ENCODE data around the gene MAP2K4.
"Not testable (repeated sequence)": the region's sequence is repeated elsewhere in the genome, so short reads cannot be mapped to it uniquely, and the experiment has no call there.

MAP2K4 gene

GRCh38 chr17:12020642-12021622 is at the start of gene MAP2K4:
Gene MAP2K4 (plus strand): TSS chr17:12020877. CDS start chr17:12020887, 10 bp downstream.
- H3K27ac ChIP-seq (ENCODE audit: low read depth, low read length) = peak within 1 kb of the TSS; percentile 81

GRCh38 chr17:11972741-11973140 is 47.9 kb upstream of the MAP2K4 start:
- H3K27ac ChIP-seq (ENCODE audit: low read depth, low read length); H3K4me3 ChIP-seq (ENCODE audit: low read length); H3K9ac ChIP-seq (ENCODE audit: low read length); H3K27me3 ChIP-seq (ENCODE audit: control insufficient read depth, insufficient read depth, low read length); H3K36me3 ChIP-seq (ENCODE audit: control insufficient read depth, insufficient read depth, low read length); H3K4me1 ChIP-seq (ENCODE audit: control insufficient read depth, insufficient read depth, low read length): not testable (repeated sequence)

More at GRCh38 chr17:12020642-12021622, at the start of gene MAP2K4:
- H3K27me3 ChIP-seq (ENCODE audit: control insufficient read depth, insufficient read depth, low read length) = no peaks in the 10 kb centered on the region
- peak within 1 kb of the TSS; percentile 82 for H3K4me3 ChIP-seq (ENCODE audit: low read length)
- peak within 1 kb of the TSS; percentile 38 for H3K9ac ChIP-seq (ENCODE audit: low read length)
- H3K4me1 ChIP-seq (ENCODE audit: control insufficient read depth, insufficient read depth, low read length) = peaks cover 8% of the 10 kb centered on the region
- no peaks in the 10 kb centered on the region for H3K36me3 ChIP-seq (ENCODE audit: control insufficient read depth, insufficient read depth, low read length)

DNA sequence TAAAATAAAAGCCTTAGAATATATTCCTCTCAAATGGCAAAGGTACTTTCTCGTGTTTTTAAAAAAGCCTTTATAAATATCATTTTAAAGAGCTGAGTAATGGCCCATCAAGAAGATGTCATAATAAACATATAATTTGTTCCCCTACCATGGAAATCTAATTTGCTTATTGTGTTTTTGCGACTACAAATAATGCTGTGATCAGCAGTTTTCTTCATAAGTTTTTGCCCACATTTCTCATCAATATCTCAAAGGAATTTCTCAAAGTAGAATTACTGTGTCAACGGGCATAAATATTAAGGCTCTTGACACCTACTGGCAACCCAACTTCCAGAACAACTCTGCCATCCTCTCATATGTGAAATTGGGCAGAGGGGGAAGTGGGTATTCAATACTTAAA is 40.9 kb upstream of the MAP2K4 start:
- no peak overlapping the region for H3K4me3 ChIP-seq (ENCODE audit: low read length)
- H3K27me3 ChIP-seq (ENCODE audit: control insufficient read depth, insufficient read depth, low read length) = no peaks in the 10 kb centered on the region
- no peak overlapping the region for H3K9ac ChIP-seq (ENCODE audit: low read length)
- no peak overlapping the region for H3K27ac ChIP-seq (ENCODE audit: low read depth, low read length)
- no peaks in the 10 kb centered on the region for H3K4me1 ChIP-seq (ENCODE audit: control insufficient read depth, insufficient read depth, low read length)
- H3K36me3 ChIP-seq (ENCODE audit: control insufficient read depth, insufficient read depth, low read length) = peaks cover 12% of the 10 kb centered on the region

- H3K27me3 ChIP-seq (ENCODE audit: control insufficient read depth, insufficient read depth, low read length) = no peaks in the 10 kb centered on the region
- H3K36me3 ChIP-seq (ENCODE audit: control insufficient read depth, insufficient read depth, low read length) = peaks cover 12% of the 10 kb centered on the region
- H3K4me1 ChIP-seq (ENCODE audit: control insufficient read depth, insufficient read depth, low read length) = no peaks in the 10 kb centered on the region
- H3K27ac ChIP-seq (ENCODE audit: low read depth, low read length) = no peak overlapping the region
- H3K9ac ChIP-seq (ENCODE audit: low read length) = no peak overlapping the region
- no peak overlapping the region for H3K4me3 ChIP-seq (ENCODE audit: low read length)
Observed at GRCh38 chr17:11980813-11981212, 39.9 kb upstream of the MAP2K4 start.

- Histone ChIP-seq H3K27ac (ENCODE audit: low read depth, low read length) (no peak overlapping the region), H3K9ac (ENCODE audit: low read length) (no peak overlapping the region), H3K4me3 (ENCODE audit: low read length) (no peak overlapping the region), H3K27me3 (ENCODE audit: control insufficient read depth, insufficient read depth, low read length) (no peaks in the 10 kb centered on the region), H3K4me1 (ENCODE audit: control insufficient read depth, insufficient read depth, low read length) (no peaks in the 10 kb centered on the region), H3K36me3 (ENCODE audit: control insufficient read depth, insufficient read depth, low read length) (peaks cover 12% of the 10 kb centered on the region)
Observed at GRCh38 chr17:11981862-11982261, 38.8 kb upstream of the MAP2K4 start.

GRCh38 chr17:11986179-11986941 is 34.3 kb upstream of the MAP2K4 start:
- H3K27ac ChIP-seq (ENCODE audit: low read depth, low read length) = no peak overlapping the region
- no peaks in the 10 kb centered on the region for H3K4me1 ChIP-seq (ENCODE audit: control insufficient read depth, insufficient read depth, low read length)
- H3K27me3 ChIP-seq (ENCODE audit: control insufficient read depth, insufficient read depth, low read length) = no peaks in the 10 kb centered on the region
- H3K9ac ChIP-seq (ENCODE audit: low read length) = no peak overlapping the region
- no peak overlapping the region for H3K4me3 ChIP-seq (ENCODE audit: low read length)
- peaks cover 10% of the 10 kb centered on the region for H3K36me3 ChIP-seq (ENCODE audit: control insufficient read depth, insufficient read depth, low read length)

GRCh38 chr17:11986942-11987329 is 33.7 kb upstream of the MAP2K4 start:
- H3K27me3 ChIP-seq (ENCODE audit: control insufficient read depth, insufficient read depth, low read length) = no peaks in the 10 kb centered on the region
- no peaks in the 10 kb centered on the region for H3K4me1 ChIP-seq (ENCODE audit: control insufficient read depth, insufficient read depth, low read length)
- peaks cover 10% of the 10 kb centered on the region for H3K36me3 ChIP-seq (ENCODE audit: control insufficient read depth, insufficient read depth, low read length)
- no peak overlapping the region for H3K4me3 ChIP-seq (ENCODE audit: low read length)
- H3K9ac ChIP-seq (ENCODE audit: low read length) = no peak overlapping the region
- H3K27ac ChIP-seq (ENCODE audit: low read depth, low read length) = no peak overlapping the region

DNA sequence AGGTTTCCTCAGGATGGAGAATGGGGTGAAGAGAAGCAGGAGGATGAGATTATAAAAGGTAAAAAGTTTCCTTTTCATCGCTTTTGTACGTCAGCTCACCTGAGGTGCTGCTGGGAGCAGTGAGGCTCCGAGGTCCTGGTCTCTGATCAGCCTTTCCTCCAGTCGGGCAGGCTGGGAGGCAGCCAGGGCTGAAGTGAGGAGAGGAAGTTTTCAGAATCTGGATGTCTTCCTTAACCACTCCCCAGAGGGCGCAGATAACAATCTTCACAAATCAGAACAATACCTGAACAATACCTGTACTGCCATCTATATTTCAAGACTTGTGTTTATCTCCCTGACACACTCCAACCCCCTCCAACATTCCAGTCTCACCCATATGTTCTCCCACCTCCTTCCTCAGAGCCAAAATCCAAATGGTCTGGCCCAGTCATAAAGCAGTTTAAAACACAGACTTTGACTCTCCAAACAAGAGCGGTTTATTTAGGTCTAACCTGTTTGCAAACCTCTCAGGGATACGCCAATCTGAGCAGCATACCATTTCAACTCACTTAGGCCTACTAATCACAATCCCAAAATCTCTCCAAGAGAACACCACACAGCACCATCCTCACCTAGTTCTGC is 30.2 kb upstream of the MAP2K4 start:
- Histone ChIP-seq H3K27me3 (ENCODE audit: control insufficient read depth, insufficient read depth, low read length) (no peaks in the 10 kb centered on the region), H3K4me3 (ENCODE audit: low read length) (no peak overlapping the region), H3K36me3 (ENCODE audit: control insufficient read depth, insufficient read depth, low read length) (peaks cover 6% of the 10 kb centered on the region), H3K9ac (ENCODE audit: low read length) (no peak overlapping the region), H3K27ac (ENCODE audit: low read depth, low read length) (no peak overlapping the region), H3K4me1 (ENCODE audit: control insufficient read depth, insufficient read depth, low read length) (no peaks in the 10 kb centered on the region)

DNA sequence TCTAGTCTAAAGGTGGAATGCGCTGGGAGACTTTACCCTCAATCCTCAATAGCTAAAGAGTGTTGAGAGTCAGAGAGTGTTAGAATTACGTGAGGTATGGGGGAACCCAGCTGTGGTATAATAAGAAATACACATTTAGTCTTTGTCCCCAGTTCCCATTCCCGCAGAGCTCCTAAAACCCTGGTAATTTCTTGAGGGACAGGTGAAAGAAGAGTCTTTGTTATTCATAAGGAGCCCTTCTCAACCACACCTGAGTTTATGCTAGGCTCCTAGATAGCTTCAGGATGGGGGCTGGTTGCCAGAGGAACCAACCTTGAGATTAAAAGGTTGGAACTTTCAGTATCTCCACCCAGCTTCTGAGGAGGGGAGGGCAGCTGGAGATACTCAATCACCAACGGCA is 29.2 kb upstream of the MAP2K4 start:
- Histone ChIP-seq H3K27ac (ENCODE audit: low read depth, low read length) (no peak overlapping the region), H3K9ac (ENCODE audit: low read length) (no peak overlapping the region), H3K36me3 (ENCODE audit: control insufficient read depth, insufficient read depth, low read length) (peaks cover 6% of the 10 kb centered on the region), H3K4me3 (ENCODE audit: low read length) (no peak overlapping the region), H3K4me1 (ENCODE audit: control insufficient read depth, insufficient read depth, low read length) (no peaks in the 10 kb centered on the region), H3K27me3 (ENCODE audit: control insufficient read depth, insufficient read depth, low read length) (no peaks in the 10 kb centered on the region)

DNA sequence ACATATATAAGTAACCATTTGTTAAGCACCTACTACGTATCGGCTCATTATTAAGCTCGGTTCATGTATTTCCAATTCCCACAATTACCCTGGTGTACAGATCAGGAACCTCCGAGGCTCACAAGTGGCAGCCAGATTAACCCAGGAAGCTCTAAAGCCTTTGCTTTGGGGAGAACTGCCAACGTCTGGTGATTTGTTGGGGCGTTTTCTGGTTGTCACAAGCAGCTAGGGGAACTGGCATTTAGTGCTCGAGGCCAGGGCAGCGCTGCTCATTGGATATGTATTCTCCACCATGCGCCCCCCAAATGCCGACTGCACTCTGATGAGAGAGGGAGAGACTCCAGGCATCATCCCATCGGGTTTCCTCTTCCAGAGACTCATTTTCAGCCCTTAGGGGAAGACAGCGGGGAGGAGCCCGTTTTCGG is 23.9 kb upstream of the MAP2K4 start:
- peak overlapping the region; percentile 97 for H3K4me3 ChIP-seq (ENCODE audit: low read length)
- H3K4me1 ChIP-seq (ENCODE audit: control insufficient read depth, insufficient read depth, low read length) = peaks cover 2% of the 10 kb centered on the region
- no peaks in the 10 kb centered on the region for H3K27me3 ChIP-seq (ENCODE audit: control insufficient read depth, insufficient read depth, low read length)
- peak overlapping the region; percentile 86 for H3K27ac ChIP-seq (ENCODE audit: low read depth, low read length)
- peaks cover 6% of the 10 kb centered on the region for H3K36me3 ChIP-seq (ENCODE audit: control insufficient read depth, insufficient read depth, low read length)
- H3K9ac ChIP-seq (ENCODE audit: low read length) = peak overlapping the region; percentile 51

DNA sequence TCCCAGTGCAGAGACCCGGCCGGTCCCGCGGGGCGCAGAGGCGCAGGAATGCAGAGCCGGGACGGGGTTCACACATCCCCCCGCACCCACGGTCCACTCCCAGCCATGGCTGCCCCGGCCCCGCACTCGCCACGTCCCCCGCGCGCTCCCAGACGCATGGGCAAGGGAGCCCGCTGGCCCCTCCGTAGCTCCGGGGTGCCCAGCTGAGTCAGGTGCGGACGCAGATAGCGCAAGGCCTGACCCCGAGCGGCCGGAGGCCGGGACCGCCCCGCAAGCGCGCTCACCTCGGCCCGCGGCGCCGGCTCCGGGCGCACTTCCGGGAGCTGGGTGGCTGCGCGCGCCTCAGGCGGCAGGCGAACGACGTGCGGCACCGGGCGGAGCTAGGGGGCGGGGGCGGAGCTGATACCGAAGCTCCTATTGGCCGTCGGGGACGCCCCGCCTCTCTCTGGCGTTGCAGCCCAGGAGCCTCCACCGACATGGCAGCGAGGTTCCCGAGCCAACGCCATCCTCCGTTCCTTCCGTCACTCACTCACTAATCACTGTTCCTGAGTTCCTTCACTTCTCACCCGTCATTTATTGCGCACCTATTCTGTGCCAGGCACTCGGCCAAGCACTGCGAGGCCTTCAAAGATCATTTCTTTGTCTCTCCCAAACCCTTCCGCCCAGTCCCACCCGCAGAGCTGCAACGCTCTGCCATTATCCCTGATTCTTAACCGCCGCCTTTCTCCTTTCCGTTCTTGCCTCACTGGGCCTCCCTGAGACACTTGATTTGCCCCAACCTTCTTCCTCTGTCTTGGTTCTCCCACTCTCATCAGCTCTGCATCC is 23.3 kb upstream of the MAP2K4 start, which contains the start of gene ZNF18:
Gene ZNF18, minus strand, starts transcription at position 329 of the 825 bp plus-strand sequence. CDS start 4,646 bp downstream, outside the sequence.
- Histone ChIP-seq H3K36me3 (ENCODE audit: control insufficient read depth, insufficient read depth, low read length) (peaks cover 3% of the 10 kb centered on the region), H3K4me1 (ENCODE audit: control insufficient read depth, insufficient read depth, low read length) (peaks cover 2% of the 10 kb centered on the region), H3K4me3 (ENCODE audit: low read length) (peak within 1 kb of the TSS; percentile 97), H3K9ac (ENCODE audit: low read length) (peak within 1 kb of the TSS; percentile 78), H3K27me3 (ENCODE audit: control insufficient read depth, insufficient read depth, low read length) (no peaks in the 10 kb centered on the region), H3K27ac (ENCODE audit: low read depth, low read length) (peak within 1 kb of the TSS; percentile 86)
